Measurements from ENCODE around the gene MYO1D.
"Not testable (repeated sequence)": the region's sequence is repeated elsewhere in the genome, so short reads cannot be mapped to it uniquely, and the experiment has no call there.

Gene MYO1D

DNA sequence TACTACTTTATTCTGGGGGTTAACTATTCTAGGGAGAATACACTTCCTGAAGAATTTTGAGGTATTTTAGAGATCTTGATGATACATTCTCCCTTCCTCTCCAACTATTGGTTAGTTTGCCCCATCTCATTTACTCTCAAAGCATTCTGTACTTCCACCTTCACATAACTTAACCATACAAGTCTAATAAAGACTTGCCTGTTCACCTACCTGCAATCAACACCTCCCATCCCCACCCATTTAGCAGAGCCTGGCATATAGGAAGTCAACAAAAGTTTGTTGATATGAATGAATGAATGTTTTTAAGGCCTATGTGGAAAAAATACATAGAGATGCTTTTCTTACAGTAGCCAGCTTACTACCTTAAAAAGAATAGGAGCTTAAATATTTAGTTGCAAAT is 50.8 kb downstream of the MYO1D start:
- Histone ChIP-seq H3K4me1 (ENCODE audit: control insufficient read depth, insufficient read depth, low read length, poor library complexity, severe bottlenecking) (no peaks in the 10 kb centered on the region), H3K27me3 (replicated peaks; ENCODE audit: control insufficient read depth, insufficient read depth, low read length, poor library complexity, severe bottlenecking) (peaks cover 11% of the 10 kb centered on the region)
- no peak for DNase-seq

GRCh38 chr17:32824334-32824733 is 52.6 kb downstream of the MYO1D start:
- no peaks in the 10 kb centered on the region for H3K9me3 ChIP-seq (ENCODE audit: control insufficient read depth, low read length)
- peaks cover 11% of the 10 kb centered on the region for H3K27me3 ChIP-seq (replicated peaks; ENCODE audit: control insufficient read depth, insufficient read depth, low read length, poor library complexity, severe bottlenecking)
- H3K36me3 ChIP-seq (ENCODE audit: control insufficient read depth, insufficient read depth, low read length), result no peaks in the 10 kb centered on the region
- H3K27ac ChIP-seq (ENCODE audit: insufficient read depth, low read length, poor library complexity, severe bottlenecking), result no peak overlapping the region
- DNase-seq, result no peak
- H3K4me1 ChIP-seq (ENCODE audit: control insufficient read depth, insufficient read depth, low read length, poor library complexity, severe bottlenecking), result no peaks in the 10 kb centered on the region
- no peak overlapping the region for H3K4me3 ChIP-seq (ENCODE audit: insufficient read depth, low read depth, low read length, poor library complexity, severe bottlenecking)

More for the DNA sequence above, 50.8 kb downstream of the MYO1D start:
- H3K9me3 ChIP-seq (ENCODE audit: control insufficient read depth, low read length), result no peaks in the 10 kb centered on the region
- no peak overlapping the region for H3K27ac ChIP-seq (ENCODE audit: insufficient read depth, low read length, poor library complexity, severe bottlenecking)
- no peak overlapping the region for H3K4me3 ChIP-seq (ENCODE audit: insufficient read depth, low read depth, low read length, poor library complexity, severe bottlenecking)
- no peaks in the 10 kb centered on the region for H3K36me3 ChIP-seq (ENCODE audit: control insufficient read depth, insufficient read depth, low read length)

GRCh38 chr17:32822996-32823395 is 53.9 kb downstream of the MYO1D start:
- H3K4me3 ChIP-seq (ENCODE audit: insufficient read depth, low read depth, low read length, poor library complexity, severe bottlenecking), result no peak overlapping the region
- DNase-seq, result no peak

GRCh38 chr17:32821987-32822934 is 54.7 kb downstream of the MYO1D start:
- H3K9me3 ChIP-seq (ENCODE audit: control insufficient read depth, low read length); H3K27ac ChIP-seq (ENCODE audit: insufficient read depth, low read length, poor library complexity, severe bottlenecking); DNase-seq; H3K36me3 ChIP-seq (ENCODE audit: control insufficient read depth, insufficient read depth, low read length); H3K4me3 ChIP-seq (ENCODE audit: insufficient read depth, low read depth, low read length, poor library complexity, severe bottlenecking); H3K4me1 ChIP-seq (ENCODE audit: control insufficient read depth, insufficient read depth, low read length, poor library complexity, severe bottlenecking); H3K27me3 ChIP-seq (replicated peaks; ENCODE audit: control insufficient read depth, insufficient read depth, low read length, poor library complexity, severe bottlenecking): not testable (repeated sequence)

More at GRCh38 chr17:32822996-32823395, 53.9 kb downstream of the MYO1D start:
- no peaks in the 10 kb centered on the region for H3K36me3 ChIP-seq (ENCODE audit: control insufficient read depth, insufficient read depth, low read length)
- H3K9me3 ChIP-seq (ENCODE audit: control insufficient read depth, low read length), result no peaks in the 10 kb centered on the region
- H3K27me3 ChIP-seq (replicated peaks; ENCODE audit: control insufficient read depth, insufficient read depth, low read length, poor library complexity, severe bottlenecking), result peaks cover 8% of the 10 kb centered on the region
- no peaks in the 10 kb centered on the region for H3K4me1 ChIP-seq (ENCODE audit: control insufficient read depth, insufficient read depth, low read length, poor library complexity, severe bottlenecking)
- H3K27ac ChIP-seq (ENCODE audit: insufficient read depth, low read length, poor library complexity, severe bottlenecking), result no peak overlapping the region

DNA sequence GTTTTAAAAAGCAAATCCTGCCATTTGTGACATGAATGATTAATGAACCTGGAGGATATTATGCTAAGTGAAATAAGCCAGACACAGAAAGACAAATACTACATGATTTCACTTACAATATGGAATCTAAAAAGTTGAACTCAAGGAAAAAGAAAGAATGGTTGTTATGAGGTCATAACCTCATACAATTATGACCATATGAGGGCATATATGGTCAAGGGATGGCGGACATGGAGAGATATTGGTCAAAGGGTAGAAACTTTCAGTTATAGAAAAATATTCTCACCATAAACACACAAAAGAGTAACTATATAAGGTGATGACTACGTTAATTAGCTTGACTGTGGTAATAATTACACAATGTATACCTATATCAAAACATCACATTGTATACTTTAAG is 56.5 kb downstream of the MYO1D start:
- Histone ChIP-seq H3K36me3 (ENCODE audit: control insufficient read depth, insufficient read depth, low read length) (no peaks in the 10 kb centered on the region), H3K4me3 (ENCODE audit: insufficient read depth, low read depth, low read length, poor library complexity, severe bottlenecking) (no peak overlapping the region), H3K9me3 (ENCODE audit: control insufficient read depth, low read length) (no peaks in the 10 kb centered on the region), H3K27me3 (replicated peaks; ENCODE audit: control insufficient read depth, insufficient read depth, low read length, poor library complexity, severe bottlenecking) (peaks cover 8% of the 10 kb centered on the region), H3K4me1 (ENCODE audit: control insufficient read depth, insufficient read depth, low read length, poor library complexity, severe bottlenecking) (no peaks in the 10 kb centered on the region), H3K27ac (ENCODE audit: insufficient read depth, low read length, poor library complexity, severe bottlenecking) (no peak overlapping the region)
- DNase-seq, result no peak

DNA sequence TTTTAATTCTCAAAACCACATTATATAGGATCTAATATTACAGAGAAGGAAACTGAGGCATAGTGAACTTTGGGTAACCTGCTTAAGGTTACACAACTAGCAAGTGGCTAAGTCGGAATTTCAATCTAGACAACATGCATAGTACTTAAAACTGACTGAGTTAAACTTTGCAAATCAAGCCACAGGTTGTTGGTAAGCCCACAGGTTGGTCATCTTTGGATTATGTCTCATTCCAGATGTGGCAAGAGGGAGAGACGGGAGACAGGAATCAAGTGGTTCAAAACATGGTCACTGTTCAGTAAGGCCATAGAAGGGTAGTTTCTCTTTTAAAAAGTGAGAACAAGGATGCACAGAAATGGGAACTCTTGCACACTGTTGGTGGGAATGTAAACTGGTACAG is 57.1 kb downstream of the MYO1D start:
- Histone ChIP-seq H3K27ac (ENCODE audit: insufficient read depth, low read length, poor library complexity, severe bottlenecking) (no peak overlapping the region), H3K4me3 (ENCODE audit: insufficient read depth, low read depth, low read length, poor library complexity, severe bottlenecking) (no peak overlapping the region), H3K36me3 (ENCODE audit: control insufficient read depth, insufficient read depth, low read length) (no peaks in the 10 kb centered on the region), H3K4me1 (ENCODE audit: control insufficient read depth, insufficient read depth, low read length, poor library complexity, severe bottlenecking) (no peaks in the 10 kb centered on the region), H3K27me3 (replicated peaks; ENCODE audit: control insufficient read depth, insufficient read depth, low read length, poor library complexity, severe bottlenecking) (peaks cover 8% of the 10 kb centered on the region), H3K9me3 (ENCODE audit: control insufficient read depth, low read length) (no peaks in the 10 kb centered on the region)
- DNase-seq, result no peak

DNA sequence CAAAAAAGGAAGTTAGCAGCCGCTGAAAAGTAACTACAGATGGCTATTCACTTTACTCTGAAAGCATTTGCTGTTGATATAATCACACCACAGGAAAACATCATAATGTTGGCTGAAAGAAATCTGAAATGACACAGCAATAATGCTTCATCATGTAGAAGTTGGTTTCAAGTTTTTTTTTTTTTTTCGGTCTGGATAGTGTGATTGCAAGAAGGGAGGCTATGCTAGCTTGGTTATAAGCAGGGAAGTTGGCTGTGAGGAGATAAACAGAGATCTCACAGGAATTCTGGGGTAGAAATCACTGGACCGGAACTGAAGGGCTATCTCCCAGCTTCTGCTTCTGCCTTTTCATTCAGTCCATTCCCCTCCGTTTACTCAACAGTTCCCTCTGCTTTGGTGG is 57.9 kb downstream of the MYO1D start:
- Histone ChIP-seq H3K27me3 (replicated peaks; ENCODE audit: control insufficient read depth, insufficient read depth, low read length, poor library complexity, severe bottlenecking) (peaks cover 8% of the 10 kb centered on the region), H3K27ac (ENCODE audit: insufficient read depth, low read length, poor library complexity, severe bottlenecking) (no peak overlapping the region), H3K36me3 (ENCODE audit: control insufficient read depth, insufficient read depth, low read length) (no peaks in the 10 kb centered on the region), H3K9me3 (ENCODE audit: control insufficient read depth, low read length) (no peaks in the 10 kb centered on the region), H3K4me1 (ENCODE audit: control insufficient read depth, insufficient read depth, low read length, poor library complexity, severe bottlenecking) (no peaks in the 10 kb centered on the region), H3K4me3 (ENCODE audit: insufficient read depth, low read depth, low read length, poor library complexity, severe bottlenecking) (no peak overlapping the region)
- no peak for DNase-seq

DNA sequence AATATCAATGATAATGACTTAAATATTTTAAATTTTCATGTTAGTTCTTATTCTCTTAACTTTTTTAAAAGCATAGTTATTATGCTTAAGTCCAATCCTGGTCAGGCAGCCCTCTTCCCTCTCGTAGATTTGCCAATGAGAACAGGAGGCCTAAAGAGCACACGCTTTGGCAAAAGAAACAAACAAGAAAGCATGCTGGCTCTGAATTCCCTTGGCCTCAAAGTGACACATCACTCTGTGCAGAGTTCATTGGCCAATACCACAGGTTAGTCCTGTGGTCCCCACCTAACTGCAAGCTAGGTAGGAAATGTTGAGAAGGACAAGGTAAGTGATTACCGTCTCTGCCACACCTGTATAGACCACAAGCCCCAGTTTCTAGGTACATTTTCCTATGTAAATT is 61.5 kb downstream of the MYO1D start:
- Histone ChIP-seq H3K36me3 (ENCODE audit: control insufficient read depth, insufficient read depth, low read length) (no peaks in the 10 kb centered on the region), H3K4me1 (ENCODE audit: control insufficient read depth, insufficient read depth, low read length, poor library complexity, severe bottlenecking) (no peaks in the 10 kb centered on the region), H3K27me3 (replicated peaks; ENCODE audit: control insufficient read depth, insufficient read depth, low read length, poor library complexity, severe bottlenecking) (no peaks in the 10 kb centered on the region), H3K4me3 (ENCODE audit: insufficient read depth, low read depth, low read length, poor library complexity, severe bottlenecking) (no peak overlapping the region), H3K27ac (ENCODE audit: insufficient read depth, low read length, poor library complexity, severe bottlenecking) (no peak overlapping the region), H3K9me3 (ENCODE audit: control insufficient read depth, low read length) (no peaks in the 10 kb centered on the region)
- DNase-seq, result no peak

DNA sequence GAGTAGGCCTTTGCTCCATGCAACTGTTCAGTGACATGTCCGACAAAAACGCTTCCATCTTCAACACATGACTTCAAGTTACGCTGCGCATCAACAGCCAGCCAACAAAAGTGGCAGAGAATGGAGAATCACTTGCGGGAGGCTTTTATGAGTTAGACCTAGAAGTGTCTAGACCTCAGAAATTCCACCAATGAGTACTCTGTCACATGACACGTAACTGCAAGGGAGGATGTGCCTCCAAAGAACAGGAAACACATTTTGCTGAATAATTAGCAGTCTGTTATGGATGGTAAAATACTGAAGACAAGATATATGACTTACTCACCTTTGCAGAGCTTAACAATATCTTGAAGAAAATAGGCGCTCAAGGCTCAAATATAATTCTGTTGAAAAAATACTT is 62.1 kb downstream of the MYO1D start:
- H3K9me3 ChIP-seq (ENCODE audit: control insufficient read depth, low read length), result no peaks in the 10 kb centered on the region
- no peaks in the 10 kb centered on the region for H3K36me3 ChIP-seq (ENCODE audit: control insufficient read depth, insufficient read depth, low read length)
- H3K4me1 ChIP-seq (ENCODE audit: control insufficient read depth, insufficient read depth, low read length, poor library complexity, severe bottlenecking), result no peaks in the 10 kb centered on the region
- no peak for DNase-seq
- H3K4me3 ChIP-seq (ENCODE audit: insufficient read depth, low read depth, low read length, poor library complexity, severe bottlenecking), result no peak overlapping the region
- H3K27me3 ChIP-seq (replicated peaks; ENCODE audit: control insufficient read depth, insufficient read depth, low read length, poor library complexity, severe bottlenecking), result no peaks in the 10 kb centered on the region
- H3K27ac ChIP-seq (ENCODE audit: insufficient read depth, low read length, poor library complexity, severe bottlenecking), result no peak overlapping the region

DNA sequence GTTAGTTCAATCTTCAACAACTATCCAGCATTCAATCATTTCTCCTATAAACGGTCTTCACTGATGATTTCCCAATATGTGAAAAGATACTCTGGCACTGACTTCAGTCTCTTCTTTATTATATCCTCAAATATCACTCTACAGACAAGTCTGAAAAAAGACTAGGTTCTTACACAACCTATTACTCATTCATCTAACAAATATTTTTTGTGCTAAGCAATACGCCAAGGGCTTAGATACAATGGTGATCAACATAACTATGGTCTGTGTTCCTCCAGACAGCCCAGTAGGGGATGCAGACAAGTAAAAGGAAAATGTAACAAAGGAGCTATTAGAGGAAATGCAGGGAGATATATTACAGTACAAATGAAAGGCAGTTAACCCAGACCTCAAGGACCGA is 63.9 kb downstream of the MYO1D start:
- H3K4me3 ChIP-seq (ENCODE audit: insufficient read depth, low read depth, low read length, poor library complexity, severe bottlenecking), result no peak overlapping the region
- H3K9me3 ChIP-seq (ENCODE audit: control insufficient read depth, low read length), result no peaks in the 10 kb centered on the region
- H3K27ac ChIP-seq (ENCODE audit: insufficient read depth, low read length, poor library complexity, severe bottlenecking), result no peak overlapping the region
- no peaks in the 10 kb centered on the region for H3K27me3 ChIP-seq (replicated peaks; ENCODE audit: control insufficient read depth, insufficient read depth, low read length, poor library complexity, severe bottlenecking)
- no peak for DNase-seq
- no peaks in the 10 kb centered on the region for H3K4me1 ChIP-seq (ENCODE audit: control insufficient read depth, insufficient read depth, low read length, poor library complexity, severe bottlenecking)
- no peaks in the 10 kb centered on the region for H3K36me3 ChIP-seq (ENCODE audit: control insufficient read depth, insufficient read depth, low read length)

Data from effector memory CD4-positive, alpha-beta T cell (primary cell).